Keratinocyte (primary cell): ENCODE results near the gene SIGLEC7.

ENCODE experiments used
- CTCF ChIP-seq, 3 experiments: IDR thresholded peaks in 1 of 3; conservative IDR thresholded peaks in 1 of 3; optimal IDR thresholded peaks in 1 of 3; 2 replicates in 2 of 3; 3 replicates in 1 of 3; pipeline versions ENCODE3 to v1.5.1; 2011; ENCODE audit warnings: low read length in 3 of 3, mild to moderate bottlenecking in 3 of 3, moderate library complexity in 2 of 3, control low read depth in 1 of 3, inconsistent platforms in 1 of 3; ENCODE audit not compliant: insufficient read depth in 2 of 3; ENCODE audit errors: extremely low read depth in 1 of 3
- EZH2 ChIP-seq: IDR thresholded peaks from one replicate; pipeline ENCODE4 v1.6.1; 2012; ENCODE audit warnings: inconsistent platforms, mild to moderate bottlenecking, low read length, moderate library complexity

- TF ChIP-seq CTCF (optimal IDR thresholded peaks at IDR 0.05 in 1 of 3, IDR thresholded peaks at IDR 0.05 in 1 of 3, conservative IDR thresholded peaks at IDR 0.05 in 1 of 3; ENCODE audit: extremely low read depth in 1 of 3, insufficient read depth in 2 of 3, low read length in 3 of 3): no peak
- TF ChIP-seq EZH2: no peak
Observed at GRCh38 chr19:51145916-51146493, 3.9 kb downstream of the SIGLEC7 start.
